ENCODE measurements around the gene ZNF600.
A peak's percentile ranks its signal among the peaks of the same experiment; 100 is the strongest.
"Not testable (repeated sequence)": the region's sequence is repeated elsewhere in the genome, so short reads cannot be mapped to it uniquely, and the experiment has no call there.

The ZNF600 gene

GRCh38 chr19:52786464-52787354 lies at the start of gene ZNF600:
TSS of gene ZNF600 (minus strand) at chr19:52786791. CDS start at chr19:52778888, 7,903 bp downstream.
- peak in 12 of 14 donors; percentile 1 to 82 (median 19) for DNase-seq

GRCh38 chr19:52834289-52834688 lies 47.7 kb upstream of the ZNF600 start:
- not testable (repeated sequence) for DNase-seq

GRCh38 chr19:52833541-52833940 lies 47.0 kb upstream of the ZNF600 start:
- DNase-seq: not testable (repeated sequence)

- not testable (repeated sequence) for DNase-seq
Measured at GRCh38 chr19:52829866-52830265, 43.3 kb upstream of the ZNF600 start.

GRCh38 chr19:52825765-52826164 lies 39.2 kb upstream of the ZNF600 start:
- DNase-seq: no peak

DNA sequence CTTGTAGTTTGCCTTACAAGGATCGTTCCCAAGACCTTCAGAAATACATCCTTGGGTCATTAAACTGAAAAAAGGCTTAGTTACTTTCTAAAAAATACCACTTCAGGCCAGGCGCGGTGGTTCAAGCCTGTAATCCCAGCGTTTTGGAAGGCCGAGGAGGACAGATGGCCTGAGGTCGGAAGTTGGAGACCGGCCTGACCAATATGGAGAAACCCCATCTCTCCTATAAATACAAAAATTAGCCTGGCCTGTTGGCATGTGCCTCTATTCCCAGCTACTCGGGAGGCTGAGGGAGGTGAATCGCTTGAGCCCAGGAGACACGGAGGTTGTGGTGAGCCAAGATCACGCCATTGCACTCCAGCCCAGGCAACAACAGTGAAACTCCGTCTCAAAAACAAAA lies 37.1 kb upstream of the ZNF600 start:
- peak in 2 of 14 donors; percentile 1 to 90 for DNase-seq

DNA sequence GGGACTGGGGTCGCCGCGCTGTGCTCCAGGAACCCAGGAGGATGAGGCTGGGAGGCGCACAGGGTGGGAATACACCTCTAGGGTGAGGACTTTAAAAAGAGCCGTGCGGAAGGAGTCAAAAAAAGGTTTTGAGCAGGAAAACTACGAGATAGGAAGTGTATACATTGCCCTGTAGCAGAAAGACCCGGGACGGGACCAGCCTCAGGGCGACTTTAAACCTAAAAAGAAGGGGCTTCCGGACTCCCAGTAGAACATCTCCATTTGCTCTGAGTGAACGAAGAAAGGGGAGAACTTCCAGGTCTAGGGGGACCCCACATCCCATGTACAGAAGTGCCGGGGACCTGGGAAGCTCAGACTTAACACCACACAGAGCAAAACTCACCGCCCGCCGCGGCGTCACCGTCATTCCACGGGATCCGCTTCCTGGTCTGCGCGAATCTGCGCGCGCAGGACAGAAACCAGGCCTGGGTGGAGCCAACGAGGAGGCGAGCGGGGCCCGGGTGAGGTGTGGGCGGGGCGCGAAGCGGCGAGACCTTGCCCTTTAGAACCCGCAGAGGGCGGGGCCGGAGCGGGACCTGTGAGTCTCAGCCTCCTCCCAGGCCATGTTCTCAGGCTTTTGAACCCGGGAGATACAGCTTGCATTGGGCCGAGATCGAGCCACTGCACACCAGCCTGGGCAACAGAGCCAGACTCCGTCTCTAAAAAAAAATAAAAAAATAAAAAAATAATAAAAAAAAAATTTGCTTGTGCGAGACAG lies 34.8 kb upstream of the ZNF600 start, which contains the start of gene ZNF28:
Gene ZNF28 (minus strand): TSS at position 430 of the 757 bp plus-strand sequence. CDS start 3,675 bp downstream, outside the sequence.
- DNase-seq: peak in 12 of 14 donors; percentile 2 to 78 (median 30)

- DNase-seq: peak in 4 of 14 donors; percentile 1 to 48 (median 17)
Measured at GRCh38 chr19:52820472-52821203, 34.0 kb upstream of the ZNF600 start.

- DNase-seq: no peak
Measured at GRCh38 chr19:52809801-52810200, 23.2 kb upstream of the ZNF600 start.

- DNase-seq: not testable (repeated sequence)
Measured at GRCh38 chr19:52799950-52800640, 13.5 kb upstream of the ZNF600 start.

- no peak for DNase-seq
Measured at GRCh38 chr19:52789440-52789839, 2.8 kb upstream of the ZNF600 start.

GRCh38 chr19:52786078-52786463 lies 520 bp downstream of the ZNF600 start:
- DNase-seq: no peak

- peak in 1 of 14 donors; percentile 68 for DNase-seq
Measured at GRCh38 chr19:52785506-52785905, 1.1 kb downstream of the ZNF600 start.

DNA sequence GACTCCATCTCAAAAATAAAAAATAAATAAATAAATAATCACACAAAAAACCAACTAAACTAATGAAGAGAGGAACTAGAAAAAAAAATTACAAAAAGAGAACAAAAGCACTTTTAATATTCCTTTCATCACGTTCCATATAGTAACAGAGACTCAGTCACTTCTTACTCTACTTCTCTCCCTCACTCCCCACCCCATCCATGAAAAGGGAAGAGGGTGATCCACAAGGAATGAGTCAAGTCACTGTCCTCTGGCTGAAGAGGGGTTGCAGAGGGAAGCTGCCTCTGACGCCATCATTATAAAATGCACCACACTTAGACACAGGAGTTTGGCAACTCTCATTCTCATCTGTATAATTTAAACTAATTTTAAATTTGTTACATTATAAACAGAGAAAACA lies 3.7 kb downstream of the ZNF600 start:
- DNase-seq: peak in 1 of 14 donors; percentile 7

DNA sequence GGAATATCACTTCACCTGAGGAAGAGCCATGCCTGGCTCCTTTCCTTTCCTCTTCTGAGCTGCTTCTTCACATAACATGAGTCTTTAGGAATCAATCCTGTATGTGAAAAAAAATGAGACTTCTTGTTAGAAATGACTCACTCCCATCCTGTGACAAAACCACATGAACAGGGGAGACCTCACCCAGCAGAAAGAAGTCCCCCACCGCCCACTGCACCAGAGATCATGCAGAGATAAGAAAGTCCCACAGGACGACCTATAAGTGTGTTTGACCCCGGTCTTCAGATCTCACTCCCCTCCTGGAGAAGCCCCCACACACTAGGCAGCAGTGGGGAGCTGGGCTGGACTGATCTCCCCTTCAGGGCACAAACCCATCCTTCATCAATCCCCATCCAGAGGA lies 7.8 kb downstream of the ZNF600 start:
- no peak for DNase-seq

- not testable (repeated sequence) for DNase-seq
Measured at GRCh38 chr19:52756447-52756846, 30.1 kb downstream of the ZNF600 start.

DNA sequence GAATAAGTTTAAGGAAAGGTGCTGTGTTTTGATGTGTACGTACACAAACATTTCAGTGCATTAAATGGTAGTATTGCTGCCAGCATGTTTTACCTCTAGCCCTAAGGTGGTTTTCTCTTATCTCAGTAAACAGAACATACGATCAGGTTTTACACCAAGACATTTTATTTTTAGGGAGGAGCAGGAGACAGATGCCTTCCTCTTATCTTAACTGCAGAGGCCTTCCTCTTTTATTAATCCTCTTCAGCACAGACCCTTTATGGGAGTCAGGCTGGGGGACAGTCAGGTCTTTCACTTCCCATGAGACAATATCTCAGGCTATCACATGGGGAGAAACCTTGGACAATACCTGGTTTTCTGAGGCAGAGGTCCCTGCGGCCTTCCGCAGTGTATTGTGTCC lies 36.8 kb downstream of the ZNF600 start:
- DNase-seq: no peak

DNA sequence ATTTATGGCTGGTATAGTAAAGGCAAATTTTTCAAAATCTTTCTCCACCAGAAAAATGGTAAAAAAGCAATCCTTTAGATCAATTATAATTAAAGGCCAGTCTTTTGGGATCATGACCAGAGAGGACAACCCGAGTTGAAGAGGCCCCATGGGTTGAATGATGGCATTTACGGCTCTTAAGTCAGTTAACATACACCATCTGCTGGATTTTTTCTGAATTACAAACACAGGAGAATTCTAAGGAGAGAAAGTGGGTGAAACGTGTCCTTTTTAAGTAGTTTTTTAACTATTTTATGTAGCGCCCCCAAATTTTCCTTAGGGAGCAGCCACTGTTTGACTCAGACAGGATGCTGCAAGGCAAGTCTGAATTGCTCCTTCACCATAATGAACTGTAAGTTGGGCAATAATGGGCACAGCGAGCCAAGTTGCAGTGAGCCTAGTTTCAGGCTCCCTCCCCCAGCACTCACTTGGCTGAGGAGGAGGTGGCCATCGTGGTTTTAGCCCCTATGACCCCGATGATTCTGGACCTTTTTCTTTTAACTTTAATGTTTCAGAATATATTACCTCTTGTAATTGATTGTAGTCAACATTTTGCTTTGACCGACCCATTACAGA lies 38.1 kb downstream of the ZNF600 start:
- peak in 1 of 14 donors; percentile 1 for DNase-seq

DNA sequence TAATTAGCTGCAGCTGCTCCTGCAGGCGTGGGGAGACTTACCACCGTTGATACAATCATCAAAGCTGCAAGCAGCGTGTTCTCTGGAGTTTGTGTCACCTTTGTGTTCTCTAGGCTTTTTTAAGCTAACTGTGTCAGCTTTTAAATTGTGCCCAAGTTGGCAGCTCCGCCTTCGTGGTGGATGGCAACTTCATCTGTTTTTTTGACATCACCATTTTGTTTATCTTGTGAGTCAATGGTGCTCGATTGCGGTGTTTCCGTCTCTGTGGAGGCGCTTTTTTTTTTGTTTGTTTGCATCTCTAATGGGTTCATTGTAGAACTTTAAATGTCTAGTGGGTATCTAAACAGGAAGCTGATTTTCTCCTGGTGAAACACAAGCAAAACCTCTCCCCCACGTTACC lies 40.7 kb downstream of the ZNF600 start:
- DNase-seq: not testable (repeated sequence)

- no peak for DNase-seq
Measured at GRCh38 chr19:52743091-52743490, 43.5 kb downstream of the ZNF600 start.

GRCh38 chr19:52742516-52742915 lies 44.1 kb downstream of the ZNF600 start:
- no peak for DNase-seq
